WTC11 (cell line): ENCODE results near the gene RNF215. TPM values are rescaled to one million over a fixed set of nuclear protein-coding genes. Genes with fewer than 3 reads are reported as not detected.

ENCODE experiments used
- ATAC-seq: fragments of 200-7000 bp; cut with Tn5 transposase; 2 replicates; pipeline ENCODE4 v1.10.0; 2021; ENCODE audit warnings: mild to moderate bottlenecking, moderate library complexity
- Bru-seq: library from RNA; stranded (reverse); fragments of 400-500 nt; gene quantifications from one replicate; lab custom pipeline; 2021; lab: Mats Ljungman, UMichigan
- CTCF ChIA-PET: fragments of 300-600 bp; sonication (Branson Sonifier 250); formaldehyde crosslinking; loops from one replicate; lab custom pipeline; 2021; ENCODE audit warnings: antibody characterized with exemption; lab: Charles Lee
- POLR2A ChIA-PET: fragments of 350-600 bp; sonication (Branson Sonifier 250); formaldehyde crosslinking; loops from one replicate; lab custom pipeline; 2021; ENCODE audit warnings: antibody characterized with exemption; lab: Charles Lee
- DNase-seq: peaks from one replicate; pipeline ENCODE4 v3.0.0; 2021; ENCODE audit warnings: low spot score
- H3K27ac Mint-ChIP-seq: 2 replicates; pipeline ENCODE4 v1.8.0; 2021; ENCODE audit warnings: mixed read lengths
- H3K27me3 Mint-ChIP-seq: 2 replicates; pipeline ENCODE4 v1.8.0; 2021; ENCODE audit warnings: low read depth, mild to moderate bottlenecking, moderate library complexity, mixed read lengths
- H3K36me3 Mint-ChIP-seq: 2 replicates; pipeline ENCODE4 v1.8.0; 2021; ENCODE audit warnings: mixed read lengths
- H3K4me1 Mint-ChIP-seq: 2 replicates; pipeline ENCODE4 v1.8.0; 2022; ENCODE audit warnings: mixed read lengths
- H3K4me3 Mint-ChIP-seq: 2 replicates; pipeline ENCODE4 v1.8.0; 2021; ENCODE audit warnings: mild to moderate bottlenecking, moderate library complexity, mixed read lengths
- H3K9me3 Mint-ChIP-seq: 2 replicates; pipeline ENCODE4 v1.8.0; 2021; ENCODE audit warnings: mixed read lengths
- CREB1 ChIP-seq: sonication (generic); formaldehyde crosslinking; IDR thresholded peaks from 2 replicates; pipeline ENCODE4 v1.8.0; 2023; ENCODE audit warnings: mild to moderate bottlenecking, missing genetic modification reagents
- CTCF ChIP-seq: fragments of 200-600 bp; IDR thresholded peaks from 2 replicates; pipeline ENCODE4 v1.8.0; 2022; ENCODE audit warnings: antibody characterized with exemption
- ERG ChIP-seq: fragments of 250-450 bp; sonication (Bioruptor Pico); IDR thresholded peaks from 2 replicates; pipeline ENCODE4 v1.8.0; 2021; ENCODE audit warnings: mild to moderate bottlenecking
- ESRRA ChIP-seq: sonication (generic); formaldehyde crosslinking; IDR thresholded peaks from 2 replicates; pipeline ENCODE4 v1.8.1; 2022; ENCODE audit warnings: mild to moderate bottlenecking, missing genetic modification reagents, borderline replicate concordance
- HMGA2 ChIP-seq: fragments of 250-450 bp; sonication (Bioruptor Pico); IDR thresholded peaks from 2 replicates; pipeline ENCODE4 v1.4.0; 2021; ENCODE audit warnings: mild to moderate bottlenecking, moderate library complexity
- IRF2 ChIP-seq: sonication (generic); formaldehyde crosslinking; IDR thresholded peaks from 2 replicates; pipeline ENCODE4 v1.8.0; 2022; ENCODE audit warnings: low read depth, missing genetic modification reagents, borderline replicate concordance
- MAX ChIP-seq: sonication (generic); formaldehyde crosslinking; IDR thresholded peaks from 2 replicates; pipeline ENCODE4 v1.8.0; 2022; ENCODE audit warnings: mild to moderate bottlenecking, missing genetic modification reagents
- MLX ChIP-seq: sonication (generic); formaldehyde crosslinking; IDR thresholded peaks from 2 replicates; pipeline ENCODE4 v1.8.1; 2023; ENCODE audit warnings: mild to moderate bottlenecking, missing genetic modification reagents, moderate library complexity
- MYBL2 ChIP-seq: sonication (generic); formaldehyde crosslinking; IDR thresholded peaks from 2 replicates; pipeline ENCODE4 v1.8.1; 2023; ENCODE audit warnings: mild to moderate bottlenecking, moderate library complexity, missing genetic modification reagents
- NFE2L1 ChIP-seq: sonication (generic); formaldehyde crosslinking; IDR thresholded peaks from 2 replicates; pipeline ENCODE4 v1.8.1; 2023; ENCODE audit warnings: missing genetic modification reagents
- NR1H2 ChIP-seq: sonication (generic); formaldehyde crosslinking; IDR thresholded peaks from 2 replicates; pipeline ENCODE4 v1.9.0; 2021; ENCODE audit warnings: mild to moderate bottlenecking, moderate library complexity, missing genetic modification reagents
- NR2C2 ChIP-seq: sonication (generic); formaldehyde crosslinking; IDR thresholded peaks from 2 replicates; pipeline ENCODE4 v1.8.0; 2022; ENCODE audit warnings: mild to moderate bottlenecking, missing genetic modification reagents
- SMAD4 ChIP-seq: sonication (generic); formaldehyde crosslinking; IDR thresholded peaks from 2 replicates; pipeline ENCODE4 v1.8.0; 2022; ENCODE audit warnings: mild to moderate bottlenecking, missing genetic modification reagents
- SOX15 ChIP-seq: fragments of 250-450 bp; sonication (Bioruptor Pico); IDR thresholded peaks from 2 replicates; pipeline ENCODE4 v1.9.0; 2021; ENCODE audit warnings: mild to moderate bottlenecking
- SP1 ChIP-seq: sonication (generic); formaldehyde crosslinking; conservative IDR thresholded peaks from 2 replicates; pipeline ENCODE4 v1.8.1; 2022; ENCODE audit warnings: missing genetic modification reagents
- USF1 ChIP-seq: sonication (generic); formaldehyde crosslinking; IDR thresholded peaks from 2 replicates; pipeline ENCODE4 v1.8.0; 2022; ENCODE audit warnings: mild to moderate bottlenecking, missing genetic modification reagents
- USF2 ChIP-seq: sonication (generic); formaldehyde crosslinking; IDR thresholded peaks from 2 replicates; pipeline ENCODE4 v1.8.1; 2023; ENCODE audit warnings: mild to moderate bottlenecking, missing genetic modification reagents, moderate library complexity
- ZBTB21 ChIP-seq: sonication (generic); formaldehyde crosslinking; IDR thresholded peaks from 2 replicates; pipeline ENCODE4 v1.8.1; 2023; ENCODE audit warnings: mild to moderate bottlenecking, missing genetic modification reagents, borderline replicate concordance
- ZBTB43 ChIP-seq: sonication (generic); formaldehyde crosslinking; IDR thresholded peaks from 2 replicates; pipeline ENCODE4 v1.8.1; 2023; ENCODE audit warnings: mild to moderate bottlenecking, missing genetic modification reagents
- ZNF138 ChIP-seq: sonication (generic); formaldehyde crosslinking; conservative IDR thresholded peaks from 2 replicates; pipeline ENCODE4 v1.8.1; 2022; ENCODE audit warnings: mild to moderate bottlenecking, moderate library complexity, missing genetic modification reagents
- ZNF532 ChIP-seq: fragments of 250-450 bp; sonication (Bioruptor Pico); IDR thresholded peaks from 2 replicates; pipeline ENCODE4 v1.9.0; 2021; ENCODE audit warnings: mild to moderate bottlenecking, borderline replicate concordance
- long read RNA-seq, 3 experiments: library from RNA in 1 of 3; library from capped mRNA in 1 of 3; library from polyadenylated mRNA in 1 of 3; unstranded in 2 of 3; stranded (forward) in 1 of 3; transcript quantifications; one replicate each; pipeline ENCODE4 v2.0.0, GENCODE V29; 2021
- total RNA-seq: library from RNA; stranded (reverse); gene quantifications from 3 replicates; pipeline ENCODE4 v1.2.3, GENCODE V29; 2021

RNF215 gene
- total RNA-seq: 25.4 to 28.6 TPM (median 27.6 TPM) in 3 replicates
- Bru-seq, nascent RNA: percentile 50 among the genes with signal in this experiment
- long read RNA-seq, experiment 1, transcript RNF215-203 (9 exons, 1,992 nt): major isoform, 5 of 12 reads
- long read RNA-seq, experiment 1, partial matches to known transcripts: 3 of 12 reads
- long read RNA-seq, experiment 1, other reads (novel, unspliced or antisense): 3 of 12 reads
- long read RNA-seq, experiment 2, partial matches to known transcripts: 1 of 12 reads
- long read RNA-seq, experiment 2, other reads (novel, unspliced or antisense): 11 of 12 reads
- long read RNA-seq, experiment 3: 0 reads

- Mint-ChIP-seq H3K36me3 (peaks cover 9% of the 10 kb centered on the region), H3K27me3 (peaks cover 11% of the 10 kb centered on the region), H3K27ac (peak within 1 kb of the TSS; percentile 96), H3K4me1 (peaks cover 14% of the 10 kb centered on the region), H3K9me3 (peaks cover 14% of the 10 kb centered on the region), H3K4me3 (peak within 1 kb of the TSS; percentile 79)
- DNase-seq (peak; percentile 96), ATAC-seq (peak; percentile 83)
- TF ChIP-seq NFE2L1 (CRISPR knock-in tag) (0 out of 2 replicates have a peak, but pooled peaks have one; percentile 25), USF2 (CRISPR knock-in tag) (0 out of 2 replicates have a peak, but pooled peaks have one; percentile 21), SOX15 (CRISPR knock-in tag) (no peak), CTCF (peak; percentile 96), SP1 (CRISPR knock-in tag) (peak; percentile 80), ERG (CRISPR knock-in tag) (no peak)
- POLR2A ChIA-PET: interaction anchor here (0.8 to 1.2 kb wide), 4 partner anchors 31 to 99 kb away, joined by 3 to 11 read pairs (median 6); partner anchors contain the start of genes CASTOR1, CCDC157 and SF3A1
- CTCF ChIA-PET: interaction anchor here (0.6 to 8.0 kb wide), 40 partner anchors 8 to 598 kb away, joined by 3 to 149 read pairs (median 4); partner anchors contain the start of genes CASTOR1, CCDC157, MORC2 and MTFP1
Measured at GRCh38 chr22:30386960-30387827, at the start of gene RNF215. Gene RNF215, minus strand, starts transcription at chr22:30387411. Its CDS starts 98 bp downstream, at chr22:30387313.

GRCh38 chr22:30436196-30436595 is 49.0 kb upstream of the RNF215 start:
- Mint-ChIP-seq H3K4me3 (no peak overlapping the region), H3K4me1 (peaks cover 9% of the 10 kb centered on the region), H3K27ac (no peak overlapping the region), H3K27me3 (peaks cover 21% of the 10 kb centered on the region), H3K36me3 (peaks cover 12% of the 10 kb centered on the region), H3K9me3 (peaks cover 29% of the 10 kb centered on the region)
- no peak for DNase-seq
- CTCF ChIA-PET: interaction anchor here (1.9 to 2.6 kb wide), 2 partner anchors 9 to 10 kb away, joined by 9 to 11 read pairs; no protein-coding TSS in a partner anchor
- POLR2A ChIA-PET: no interaction called here
- ATAC-seq: no peak
- no peak for TF ChIP-seq ESRRA (CRISPR knock-in tag)
- TF ChIP-seq ZNF532 (CRISPR knock-in tag): no peak
- TF ChIP-seq MAX (CRISPR knock-in tag): no peak
- no peak for TF ChIP-seq SMAD4 (CRISPR knock-in tag)
- TF ChIP-seq ZBTB43 (CRISPR knock-in tag): no peak
- no peak for TF ChIP-seq CREB1
- no peak for TF ChIP-seq USF1 (CRISPR knock-in tag)
- TF ChIP-seq HMGA2 (CRISPR knock-in tag): no peak
- no peak for TF ChIP-seq IRF2 (CRISPR knock-in tag)
- TF ChIP-seq NR2C2 (CRISPR knock-in tag): no peak
- TF ChIP-seq NR1H2 (CRISPR knock-in tag): no peak
- no peak for TF ChIP-seq ZBTB21 (CRISPR knock-in tag)
- TF ChIP-seq MYBL2 (CRISPR knock-in tag): no peak
- TF ChIP-seq ZNF138 (CRISPR knock-in tag): no peak
- no peak for TF ChIP-seq MLX (CRISPR knock-in tag)
